ENCODE data around the gene VAV3.

The VAV3 gene

GRCh38 chr1:107840725-107841124 is 124.3 kb downstream of the VAV3 start:
- DNase-seq (ENCODE audit: low spot score) = no peak

- no peak for DNase-seq (ENCODE audit: low spot score)
Measured at GRCh38 chr1:107838056-107838455, 126.9 kb downstream of the VAV3 start.

- no peak for DNase-seq (ENCODE audit: low spot score)
Measured at GRCh38 chr1:107835151-107835670, 129.8 kb downstream of the VAV3 start.

GRCh38 chr1:107833061-107833460 is 131.9 kb downstream of the VAV3 start:
- DNase-seq (ENCODE audit: low spot score) = no peak

- no peak for DNase-seq (ENCODE audit: low spot score)
Measured at GRCh38 chr1:107831921-107832320, 133.1 kb downstream of the VAV3 start.

GRCh38 chr1:107830526-107830925 is 134.5 kb downstream of the VAV3 start:
- DNase-seq (ENCODE audit: low spot score) = no peak

- no peak for DNase-seq (ENCODE audit: low spot score)
Measured at GRCh38 chr1:107830075-107830474, 134.9 kb downstream of the VAV3 start.

GRCh38 chr1:107829036-107829770 is 135.8 kb downstream of the VAV3 start:
- no peak for DNase-seq (ENCODE audit: low spot score)

- no peak for DNase-seq (ENCODE audit: low spot score)
Measured at GRCh38 chr1:107824946-107825345, 140.0 kb downstream of the VAV3 start.

GRCh38 chr1:107821340-107821739 is 143.6 kb downstream of the VAV3 start:
- DNase-seq (ENCODE audit: low spot score) = no peak

- no peak for DNase-seq (ENCODE audit: low spot score)
Measured at GRCh38 chr1:107820801-107821200, 144.2 kb downstream of the VAV3 start.

GRCh38 chr1:107817935-107818334 is 147.0 kb downstream of the VAV3 start:
- no peak for DNase-seq (ENCODE audit: low spot score)

- no peak for DNase-seq (ENCODE audit: low spot score)
Measured at GRCh38 chr1:107817206-107817605, 147.8 kb downstream of the VAV3 start.

GRCh38 chr1:107810291-107810951 is 154.6 kb downstream of the VAV3 start:
- DNase-seq (ENCODE audit: low spot score) = no peak

- no peak for DNase-seq (ENCODE audit: low spot score)
Measured at GRCh38 chr1:107807855-107808254, 157.1 kb downstream of the VAV3 start.

- no peak for DNase-seq (ENCODE audit: low spot score)
Measured at GRCh38 chr1:107807405-107807804, 157.6 kb downstream of the VAV3 start.

- DNase-seq (ENCODE audit: low spot score) = no peak
Measured at GRCh38 chr1:107806902-107807301, 158.1 kb downstream of the VAV3 start.

GRCh38 chr1:107804741-107805140 is 160.2 kb downstream of the VAV3 start:
- DNase-seq (ENCODE audit: low spot score) = no peak

- DNase-seq (ENCODE audit: low spot score) = no peak
Measured at GRCh38 chr1:107804134-107804533, 160.8 kb downstream of the VAV3 start.

GRCh38 chr1:107803579-107803978 is 161.4 kb downstream of the VAV3 start:
- no peak for DNase-seq (ENCODE audit: low spot score)

GRCh38 chr1:107802654-107803053 is 162.3 kb downstream of the VAV3 start:
- no peak for DNase-seq (ENCODE audit: low spot score)

GRCh38 chr1:107795994-107796393 is 169.0 kb downstream of the VAV3 start:
- DNase-seq (ENCODE audit: low spot score) = no peak

GRCh38 chr1:107795441-107795840 is 169.5 kb downstream of the VAV3 start:
- DNase-seq (ENCODE audit: low spot score) = no peak

GRCh38 chr1:107794571-107794970 is 170.4 kb downstream of the VAV3 start:
- DNase-seq (ENCODE audit: low spot score) = no peak
